Gastroesophageal sphincter (tissue), 3 donors: ENCODE data around the gene RGL1.

Experiments
- CTCF ChIP-seq, 4 experiments: fragments of 200-600 bp in 2 of 4; fragments of 450-650 bp in 2 of 4; sonication (generic) in 1 of 4; IDR thresholded peaks; one replicate each; pipeline ENCODE4 v1.5.1; 2017 to 2019; ENCODE audit warnings: antibody characterized with exemption in 4 of 4, mild to moderate bottlenecking in 2 of 4, moderate library complexity in 2 of 4
- POLR2A ChIP-seq, 2 donors: fragments of 450-650 bp; IDR thresholded peaks; one replicate each; pipeline ENCODE4 v1.6.1; 2017; ENCODE audit warnings: antibody characterized with exemption in 2 of 2, mild to moderate bottlenecking in 2 of 2, moderate library complexity in 1 of 2
- POLR2AphosphoS5 ChIP-seq: sonication (generic); formaldehyde crosslinking; IDR thresholded peaks from one replicate; pipeline ENCODE4 v1.6.1; 2017; ENCODE audit warnings: antibody characterized with exemption

GRCh38 chr1:183776731-183777130, 28.2 kb upstream of the RGL1 start:
- TF ChIP-seq CTCF (IDR thresholded peaks at IDR 0.05): no peak
- no peak for TF ChIP-seq POLR2AphosphoS5
- TF ChIP-seq POLR2A (IDR thresholded peaks at IDR 0.05): no peak
